ENCODE results near the gene SEL1L3.

DNA sequence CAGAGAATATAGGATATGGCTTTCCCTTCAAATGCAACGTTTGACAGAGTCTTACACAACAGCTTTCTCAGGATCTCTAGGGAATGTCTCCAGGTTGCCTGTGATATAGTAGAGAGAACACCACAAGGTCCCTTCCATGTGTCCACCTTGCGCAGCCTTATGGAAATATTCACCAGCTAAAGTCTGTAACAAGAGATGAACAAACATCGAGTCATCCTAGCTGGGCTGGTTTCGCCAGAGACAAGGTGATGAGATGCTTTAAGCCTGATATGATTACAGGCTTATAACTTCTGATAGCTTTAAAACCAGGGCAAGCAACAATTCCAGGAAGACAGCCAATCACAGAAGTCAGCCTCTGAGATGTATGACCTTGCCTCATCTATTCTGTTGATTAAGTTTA lies 83.8 kb downstream of the SEL1L3 start:
- TF ChIP-seq, protein P1, sequence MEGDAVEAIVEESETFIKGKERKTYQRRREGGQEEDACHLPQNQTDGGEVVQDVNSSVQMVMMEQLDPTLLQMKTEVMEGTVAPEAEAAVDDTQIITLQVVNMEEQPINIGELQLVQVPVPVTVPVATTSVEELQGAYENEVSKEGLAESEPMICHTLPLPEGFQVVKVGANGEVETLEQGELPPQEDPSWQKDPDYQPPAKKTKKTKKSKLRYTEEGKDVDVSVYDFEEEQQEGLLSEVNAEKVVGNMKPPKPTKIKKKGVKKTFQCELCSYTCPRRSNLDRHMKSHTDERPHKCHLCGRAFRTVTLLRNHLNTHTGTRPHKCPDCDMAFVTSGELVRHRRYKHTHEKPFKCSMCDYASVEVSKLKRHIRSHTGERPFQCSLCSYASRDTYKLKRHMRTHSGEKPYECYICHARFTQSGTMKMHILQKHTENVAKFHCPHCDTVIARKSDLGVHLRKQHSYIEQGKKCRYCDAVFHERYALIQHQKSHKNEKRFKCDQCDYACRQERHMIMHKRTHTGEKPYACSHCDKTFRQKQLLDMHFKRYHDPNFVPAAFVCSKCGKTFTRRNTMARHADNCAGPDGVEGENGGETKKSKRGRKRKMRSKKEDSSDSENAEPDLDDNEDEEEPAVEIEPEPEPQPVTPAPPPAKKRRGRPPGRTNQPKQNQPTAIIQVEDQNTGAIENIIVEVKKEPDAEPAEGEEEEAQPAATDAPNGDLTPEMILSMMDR (conservative IDR thresholded peaks at IDR 0.05; ENCODE audit: low read length): no peak
- TF ChIP-seq EZH2phosphoT487 (IDR thresholded peaks at IDR 0.05; ENCODE audit: borderline replicate concordance, low read depth, low read length): no peak

Data from OCI-LY7 (cell line).